Endothelial cell of umbilical vein (primary cell): ENCODE measurements around the gene SIRT5. TPM values are rescaled to one million over a fixed set of nuclear protein-coding genes. Genes with fewer than 3 reads are reported as not detected.

Source experiments
- BruUV-seq: library from RNA; stranded (reverse); fragments of 400-500 nt; replicated peaks from 2 replicates; lab custom pipeline; 2021; lab: Mats Ljungman, UMichigan
- CTCF ChIA-PET: fragments of 300-600, 350-600 bp; sonication (Branson Sonifier 250); formaldehyde crosslinking; loops from one replicate; lab custom pipeline; 2021; ENCODE audit warnings: antibody characterized with exemption, inconsistent platforms; lab: Charles Lee
- POLR2A ChIA-PET: fragments of 300-600, 350-600 bp; sonication (Branson Sonifier 250); formaldehyde crosslinking; loops from one replicate; lab custom pipeline; 2021; ENCODE audit warnings: antibody characterized with exemption, inconsistent platforms; lab: Charles Lee
- DNase-seq: peaks from one replicate; pipeline ENCODE4 v3.0.0-alpha.2; 2011; ENCODE audit warnings: low read depth, low spot score
- FAIRE-seq: peaks from 2 replicates; lab custom pipeline; 2011; peaks lifted over from hg19 to GRCh38; lab: Jason Lieb, UNC
- H2AFZ ChIP-seq: 2 replicates; pipeline ENCODE4 v1.6.0; 2012; ENCODE audit warnings: low read depth, low read length, control low read depth, inconsistent platforms
- H3K27ac ChIP-seq: 2 replicates; pipeline ENCODE4 v1.5.1; 2011; ENCODE audit warnings: low read depth, mild to moderate bottlenecking, control low read depth, low read length, moderate library complexity; ENCODE audit not compliant: insufficient read depth
- H3K27me3 ChIP-seq, 2 experiments: 2 replicates each; pipeline versions ENCODE4 v1.6.0 to v1.6.1; 2011; ENCODE audit warnings: low read length in 2 of 2, mixed read lengths in 1 of 2; ENCODE audit not compliant: control insufficient read depth in 2 of 2, insufficient read depth in 2 of 2
- H3K36me3 ChIP-seq, 2 experiments: 2 replicates in 1 of 2; 3 replicates in 1 of 2; pipeline ENCODE4 v1.5.1; 2011; ENCODE audit warnings: low read length in 2 of 2, mild to moderate bottlenecking in 1 of 2, moderate library complexity in 1 of 2; ENCODE audit not compliant: control insufficient read depth in 2 of 2, insufficient read depth in 2 of 2; ENCODE audit errors: extremely low read depth in 1 of 2
- H3K4me1 ChIP-seq: 3 replicates; pipeline ENCODE4 v1.5.1; 2011; ENCODE audit warnings: mild to moderate bottlenecking, low read length; ENCODE audit not compliant: control insufficient read depth, insufficient read depth; ENCODE audit errors: extremely low read depth
- H3K4me2 ChIP-seq: 2 replicates; pipeline ENCODE4 v1.6.1; 2011; ENCODE audit warnings: low read length, control low read depth, mixed read lengths; ENCODE audit not compliant: insufficient read depth
- H3K4me3 ChIP-seq, 3 experiments: fragments of 200-600 bp in 1 of 3; sonication (generic), shearing (Covaris generic) in 1 of 3; replicated peaks in 1 of 3; 2 replicates each; pipeline ENCODE4 v1.5.1; 2011 to 2016; ENCODE audit warnings: control low read depth in 3 of 3, low read length in 3 of 3, mild to moderate bottlenecking in 2 of 3, inconsistent platforms in 1 of 3, low read depth in 1 of 3, moderate library complexity in 1 of 3; ENCODE audit not compliant: insufficient read depth in 1 of 3
- H3K79me2 ChIP-seq: 2 replicates; pipeline ENCODE4 v1.6.0; 2012; ENCODE audit warnings: low read length, inconsistent platforms; ENCODE audit not compliant: control insufficient read depth, insufficient read depth
- H3K9ac ChIP-seq: replicated peaks from 2 replicates; pipeline ENCODE3; 2011; ENCODE audit warnings: low read length, control low read depth; ENCODE audit not compliant: insufficient read depth; ENCODE audit errors: extremely low read depth
- H3K9me1 ChIP-seq: replicated peaks from 3 replicates; pipeline ENCODE4 v1.6.0; 2011; ENCODE audit warnings: mild to moderate bottlenecking, low read length; ENCODE audit not compliant: control insufficient read depth, insufficient read depth; ENCODE audit errors: extremely low read depth
- H3K9me3 ChIP-seq: replicated peaks from 2 replicates; pipeline ENCODE4 v1.5.1; 2012; ENCODE audit warnings: low read length, inconsistent platforms; ENCODE audit not compliant: control insufficient read depth, insufficient read depth
- H4K20me1 ChIP-seq: replicated peaks from 2 replicates; pipeline ENCODE3; 2011; ENCODE audit warnings: mild to moderate bottlenecking, low read length; ENCODE audit not compliant: control insufficient read depth, insufficient read depth; ENCODE audit errors: extremely low read depth
- FOS ChIP-seq: IDR thresholded peaks from 2 replicates; pipeline ENCODE4 v1.6.1; 2011; ENCODE audit warnings: mild to moderate bottlenecking, low read length, moderate library complexity, borderline replicate concordance; ENCODE audit not compliant: insufficient read depth
- GATA2 ChIP-seq: IDR thresholded peaks from 2 replicates; pipeline ENCODE4 v1.7.0; 2011; ENCODE audit warnings: low read depth, mild to moderate bottlenecking, moderate library complexity, mixed read lengths, low read length; ENCODE audit not compliant: insufficient read length, insufficient read depth
- JUN ChIP-seq: IDR thresholded peaks from 2 replicates; pipeline ENCODE4 v1.6.1; 2011; ENCODE audit warnings: borderline replicate concordance, low read depth; ENCODE audit not compliant: insufficient read length, insufficient read depth
- MYC ChIP-seq: IDR thresholded peaks from one replicate; pipeline ENCODE4 v1.6.1; 2011; ENCODE audit warnings: mild to moderate bottlenecking, low read depth, low read length
- POLR2A ChIP-seq: IDR thresholded peaks from 2 replicates; pipeline ENCODE4 v1.6.1; 2012; ENCODE audit warnings: low read depth, mild to moderate bottlenecking, control low read depth, low read length
- POLR2AphosphoS5 ChIP-seq: IDR thresholded peaks from 2 replicates; pipeline ENCODE4 v1.6.1; 2012; ENCODE audit warnings: low read depth, mild to moderate bottlenecking, control low read depth, low read length, moderate library complexity; ENCODE audit not compliant: insufficient read depth
- dilution Hi-C: fragments of 300-500 bp; cut with MboI; formaldehyde crosslinking; loops from one replicate; pipeline ENCODE4 v1.15.0; 2019; ENCODE audit warnings: low sequenced_read_pairs; ENCODE audit not compliant: extremely low pct_ligation_motif_present
- intact Hi-C: fragments of 100-400 bp; cut with micrococcal nuclease; formaldehyde crosslinking; loops from one replicate; pipeline ENCODE4 v1.10.0; 2022
- polyA plus RNA-seq, 4 experiments: library from polyadenylated mRNA; depleted of rRNA in 3 of 4; stranded (reverse) in 3 of 4; unstranded in 1 of 4; fragments of >200 nt; gene quantifications; 2 replicates each; pipeline versions ENCODE4 v1.2.1 to v1.2.3, GENCODE V29; 2011 to 2012; ENCODE audit warnings: missing spikeins in 1 of 4
- total RNA-seq: library from RNA; stranded (reverse); gene quantifications from 2 replicates; pipeline ENCODE4 v1.2.3, GENCODE V29; 2021
- TF ChIP-seq, protein P1 (sequence below), 2 donors: IDR thresholded peaks; 1 replicate in 1 of 2; 2 replicates in 1 of 2; pipeline ENCODE4 v1.5.1; 2011; ENCODE audit warnings: low read length in 2 of 2, mild to moderate bottlenecking in 2 of 2, moderate library complexity in 2 of 2, control low read depth in 1 of 2, inconsistent platforms in 1 of 2, low read depth in 1 of 2; ENCODE audit not compliant: insufficient read depth in 1 of 2; ENCODE audit errors: extremely low read depth in 1 of 2

The SIRT5 gene
- total and polyA plus RNA-seq, 2 donors (not counting 3 experiments of a cell fraction or from before 2014, with no cell fraction given), result 4.7 to 7.2 TPM

DNA sequence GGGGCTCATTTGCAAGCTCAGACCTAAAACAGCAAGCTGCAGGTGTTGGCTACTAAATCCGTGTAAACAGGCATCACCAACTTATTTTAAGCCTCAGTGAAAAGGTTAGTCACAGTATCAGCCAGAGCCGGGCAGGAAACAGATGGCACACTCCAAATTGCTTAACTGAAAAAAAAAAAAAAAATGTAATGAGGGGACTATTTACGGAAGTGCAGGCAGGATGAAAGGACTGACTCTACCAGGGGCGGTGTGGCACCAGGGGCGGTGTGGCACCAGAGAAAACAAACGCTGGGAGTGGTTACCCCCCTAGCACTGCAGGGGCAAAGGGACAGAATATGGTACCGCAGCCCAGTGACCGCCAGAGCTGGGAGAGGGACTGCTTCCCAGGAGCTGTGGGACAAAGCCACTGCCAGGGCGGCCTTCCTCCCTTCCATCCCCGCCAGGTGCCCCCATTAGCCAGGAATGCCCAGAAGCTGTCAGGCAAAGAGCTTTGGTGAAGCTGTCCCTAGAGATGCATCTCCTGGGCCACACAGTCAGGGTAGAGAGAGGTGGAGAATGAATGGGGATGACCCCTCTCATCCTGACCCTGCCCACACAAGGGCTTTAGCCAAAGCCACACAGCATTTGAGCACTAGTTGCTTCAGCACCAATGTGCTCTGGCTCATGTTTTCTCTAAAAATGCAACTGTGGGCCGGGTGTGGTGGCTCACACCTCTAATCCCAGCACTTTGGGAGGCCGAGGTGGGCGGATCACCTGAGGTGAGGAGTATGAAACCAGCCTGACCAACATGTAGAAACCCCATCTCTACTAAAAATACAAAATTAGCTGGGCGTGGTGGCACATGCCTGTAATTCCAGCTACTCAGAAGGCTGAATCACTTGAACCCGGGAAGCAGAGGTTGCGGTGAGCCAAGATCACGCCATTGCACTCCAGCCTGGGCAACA lies 47.4 kb upstream of the SIRT5 start:
- FAIRE-seq (peak; percentile 84), DNase-seq (peak; percentile 94)
- H3K4me3 ChIP-seq, result no peak overlapping the region
- H3K9ac ChIP-seq, result peak overlapping the region; percentile 46
- no peaks in the 10 kb centered on the region for H4K20me1 ChIP-seq
- no peaks in the 10 kb centered on the region for H3K9me1 ChIP-seq
- BruUV-seq, result TSS peak; percentile 19
- peak overlapping the region; percentile 49 for H3K4me2 ChIP-seq
- H3K27ac ChIP-seq, result peak overlapping the region; percentile 65
- TF ChIP-seq JUN (peak; percentile 67), GATA2 (peak; percentile 38), FOS (peak; percentile 67), POLR2A (peak; percentile 63), MYC (no peak), POLR2AphosphoS5 (peak; percentile 73)
- TF ChIP-seq, protein P1, sequence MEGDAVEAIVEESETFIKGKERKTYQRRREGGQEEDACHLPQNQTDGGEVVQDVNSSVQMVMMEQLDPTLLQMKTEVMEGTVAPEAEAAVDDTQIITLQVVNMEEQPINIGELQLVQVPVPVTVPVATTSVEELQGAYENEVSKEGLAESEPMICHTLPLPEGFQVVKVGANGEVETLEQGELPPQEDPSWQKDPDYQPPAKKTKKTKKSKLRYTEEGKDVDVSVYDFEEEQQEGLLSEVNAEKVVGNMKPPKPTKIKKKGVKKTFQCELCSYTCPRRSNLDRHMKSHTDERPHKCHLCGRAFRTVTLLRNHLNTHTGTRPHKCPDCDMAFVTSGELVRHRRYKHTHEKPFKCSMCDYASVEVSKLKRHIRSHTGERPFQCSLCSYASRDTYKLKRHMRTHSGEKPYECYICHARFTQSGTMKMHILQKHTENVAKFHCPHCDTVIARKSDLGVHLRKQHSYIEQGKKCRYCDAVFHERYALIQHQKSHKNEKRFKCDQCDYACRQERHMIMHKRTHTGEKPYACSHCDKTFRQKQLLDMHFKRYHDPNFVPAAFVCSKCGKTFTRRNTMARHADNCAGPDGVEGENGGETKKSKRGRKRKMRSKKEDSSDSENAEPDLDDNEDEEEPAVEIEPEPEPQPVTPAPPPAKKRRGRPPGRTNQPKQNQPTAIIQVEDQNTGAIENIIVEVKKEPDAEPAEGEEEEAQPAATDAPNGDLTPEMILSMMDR (IDR thresholded peaks at IDR 0.05; ENCODE audit: extremely low read depth in 1 of 2, insufficient read depth in 1 of 2, low read depth in 1 of 2, low read length in 2 of 2), result no peak
- H3K9me3 ChIP-seq, result no peaks in the 10 kb centered on the region
- H3K27me3 ChIP-seq, result no peaks in the 10 kb centered on the region
- H3K36me3 ChIP-seq, result no peaks in the 10 kb centered on the region
- ChIA-PET CTCF (interaction anchor here (0.7 to 1.9 kb wide), 10 partner anchors 10 to 199 kb away, joined by 3 to 7 read pairs (median 4); partner anchors contain the start of genes GFOD1 and TBC1D7), POLR2A (interaction anchor here (0.7 to 0.8 kb wide), 2 partner anchors 23 to 146 kb away, joined by 6 read pairs; no protein-coding TSS in a partner anchor)
- H3K4me1 ChIP-seq, result peaks cover 37% of the 10 kb centered on the region
- no peaks in the 10 kb centered on the region for H3K79me2 ChIP-seq
- intact Hi-C loops, result loop anchor here (1.0 to 2.0 kb wide), 6 partner anchors 41 to 225 kb away; no protein-coding TSS in a partner anchor
- H2AFZ ChIP-seq, result peak overlapping the region; percentile 32
- dilution Hi-C loops, result no loop called here
